Measurements from ENCODE around the gene BIK.
A peak's percentile ranks its signal among the peaks of the same experiment; 100 is the strongest.

BIK gene

DNA sequence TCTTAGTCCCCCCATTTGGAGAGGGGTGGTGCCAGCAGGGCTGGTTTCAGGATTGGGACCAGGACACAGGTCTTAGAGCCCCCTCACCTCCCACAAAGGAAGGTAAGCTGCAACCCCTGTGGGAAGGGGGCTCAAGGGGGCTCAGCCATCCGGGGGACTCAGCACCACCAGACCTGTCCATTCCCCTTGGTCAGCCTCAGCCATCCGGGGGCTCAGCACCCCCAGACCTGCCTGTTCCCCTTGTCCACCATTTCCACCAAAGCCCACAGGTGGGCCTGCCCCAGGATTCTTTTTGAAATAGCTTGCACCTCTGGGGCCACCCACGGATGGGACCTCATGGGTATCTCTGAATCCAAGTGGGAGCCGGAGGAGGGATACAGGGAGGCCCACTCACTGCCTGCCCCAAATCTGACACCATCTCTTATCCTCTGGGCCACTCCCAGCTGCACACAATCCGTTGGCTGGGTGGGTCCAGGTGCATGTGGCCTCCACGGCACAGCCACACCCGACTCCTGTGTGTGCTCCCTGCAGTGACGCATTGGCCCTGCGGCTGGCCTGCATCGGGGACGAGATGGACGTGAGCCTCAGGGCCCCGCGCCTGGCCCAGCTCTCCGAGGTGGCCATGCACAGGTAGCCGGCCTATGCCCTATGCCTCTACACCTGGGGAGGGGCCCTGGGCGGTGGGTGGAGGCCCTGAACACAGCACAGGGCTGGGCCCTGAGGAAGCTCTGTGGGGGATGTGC, 16.8 kb downstream of the BIK start:
- TF ChIP-seq, protein P1, sequence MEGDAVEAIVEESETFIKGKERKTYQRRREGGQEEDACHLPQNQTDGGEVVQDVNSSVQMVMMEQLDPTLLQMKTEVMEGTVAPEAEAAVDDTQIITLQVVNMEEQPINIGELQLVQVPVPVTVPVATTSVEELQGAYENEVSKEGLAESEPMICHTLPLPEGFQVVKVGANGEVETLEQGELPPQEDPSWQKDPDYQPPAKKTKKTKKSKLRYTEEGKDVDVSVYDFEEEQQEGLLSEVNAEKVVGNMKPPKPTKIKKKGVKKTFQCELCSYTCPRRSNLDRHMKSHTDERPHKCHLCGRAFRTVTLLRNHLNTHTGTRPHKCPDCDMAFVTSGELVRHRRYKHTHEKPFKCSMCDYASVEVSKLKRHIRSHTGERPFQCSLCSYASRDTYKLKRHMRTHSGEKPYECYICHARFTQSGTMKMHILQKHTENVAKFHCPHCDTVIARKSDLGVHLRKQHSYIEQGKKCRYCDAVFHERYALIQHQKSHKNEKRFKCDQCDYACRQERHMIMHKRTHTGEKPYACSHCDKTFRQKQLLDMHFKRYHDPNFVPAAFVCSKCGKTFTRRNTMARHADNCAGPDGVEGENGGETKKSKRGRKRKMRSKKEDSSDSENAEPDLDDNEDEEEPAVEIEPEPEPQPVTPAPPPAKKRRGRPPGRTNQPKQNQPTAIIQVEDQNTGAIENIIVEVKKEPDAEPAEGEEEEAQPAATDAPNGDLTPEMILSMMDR (IDR thresholded peaks at IDR 0.05), result no peak
- no peaks in the 10 kb centered on the region for H3K27me3 ChIP-seq
- intact Hi-C loops (cut with DNase I; ENCODE audit: low total_unique reads), result no loop called here
- DNase-seq, result no peak
- peaks cover 0 to 16% (median 11%) of the 10 kb centered on the region in 4 donors for H3K4me1 ChIP-seq
- peaks cover 0 to 13% (median 0%) of the 10 kb centered on the region in 3 donors for H3K36me3 ChIP-seq
- no peaks in the 10 kb centered on the region for H3K9me3 ChIP-seq
- no peak overlapping the region for H3K27ac ChIP-seq
- H3K4me3 ChIP-seq, result no peak overlapping the region

DNA sequence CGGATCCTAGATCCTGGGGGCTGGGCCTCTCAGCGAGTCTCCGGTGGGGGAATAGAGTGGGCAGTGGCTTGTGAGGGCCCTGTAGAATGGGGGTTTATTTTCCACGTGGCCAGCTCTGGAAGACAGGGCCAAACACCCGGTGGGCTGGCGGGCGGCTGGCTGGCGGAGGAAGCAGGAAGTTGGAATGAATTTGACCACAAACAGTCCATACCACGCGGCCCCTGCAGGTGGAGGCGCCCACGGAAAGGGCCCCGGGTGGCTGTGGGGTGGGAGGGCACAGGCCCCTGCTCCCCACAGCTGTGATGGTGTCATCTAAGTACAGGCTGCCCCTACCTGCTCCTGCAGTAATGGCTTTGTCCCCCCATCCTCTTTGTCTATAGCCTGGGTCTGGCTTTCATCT, 17.6 kb downstream of the BIK start:
- no peak overlapping the region for H3K4me3 ChIP-seq
- TF ChIP-seq, protein P1 (IDR thresholded peaks at IDR 0.05), result no peak
- intact Hi-C loops (cut with DNase I; ENCODE audit: low total_unique reads), result no loop called here
- H3K27ac ChIP-seq, result no peak overlapping the region
- H3K27me3 ChIP-seq, result no peaks in the 10 kb centered on the region
- no peak for DNase-seq
- H3K36me3 ChIP-seq, result peaks cover 0 to 21% (median 6%) of the 10 kb centered on the region in 3 donors
- H3K4me1 ChIP-seq, result peaks cover 0 to 18% (median 14%) of the 10 kb centered on the region in 4 donors
- H3K9me3 ChIP-seq, result no peaks in the 10 kb centered on the region

DNA sequence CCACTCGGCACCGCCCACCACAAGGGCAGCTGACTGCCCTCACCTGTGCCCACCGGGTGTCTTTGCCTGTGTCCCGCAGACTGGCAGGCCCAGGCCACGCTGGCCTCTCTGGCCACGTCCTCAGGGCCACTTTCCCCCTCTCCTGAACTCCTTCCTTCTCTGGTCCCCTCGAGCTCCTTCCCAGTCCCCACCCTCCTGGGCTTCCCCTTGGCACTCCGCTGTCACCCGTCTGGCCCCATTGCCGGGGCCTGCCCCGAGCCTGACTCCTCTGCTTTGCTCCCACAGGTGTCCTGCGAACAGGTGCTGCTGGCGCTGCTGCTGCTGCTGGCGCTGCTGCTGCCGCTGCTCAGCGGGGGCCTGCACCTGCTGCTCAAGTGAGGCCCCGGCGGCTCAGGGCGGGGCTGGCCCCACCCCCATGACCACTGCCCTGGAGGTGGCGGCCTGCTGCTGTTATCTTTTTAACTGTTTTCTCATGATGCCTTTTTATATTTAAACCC, 18.4 kb downstream of the BIK start:
- peaks cover 0 to 18% (median 14%) of the 10 kb centered on the region in 4 donors for H3K4me1 ChIP-seq
- DNase-seq, result no peak
- TF ChIP-seq, protein P1 (IDR thresholded peaks at IDR 0.05), result no peak
- H3K4me3 ChIP-seq, result no peak overlapping the region
- no peaks in the 10 kb centered on the region for H3K9me3 ChIP-seq
- no peaks in the 10 kb centered on the region for H3K27me3 ChIP-seq
- H3K36me3 ChIP-seq, result peaks cover 0 to 29% (median 9%) of the 10 kb centered on the region in 3 donors
- H3K27ac ChIP-seq, result no peak overlapping the region
- intact Hi-C loops (cut with DNase I; ENCODE audit: low total_unique reads), result no loop called here

DNA sequence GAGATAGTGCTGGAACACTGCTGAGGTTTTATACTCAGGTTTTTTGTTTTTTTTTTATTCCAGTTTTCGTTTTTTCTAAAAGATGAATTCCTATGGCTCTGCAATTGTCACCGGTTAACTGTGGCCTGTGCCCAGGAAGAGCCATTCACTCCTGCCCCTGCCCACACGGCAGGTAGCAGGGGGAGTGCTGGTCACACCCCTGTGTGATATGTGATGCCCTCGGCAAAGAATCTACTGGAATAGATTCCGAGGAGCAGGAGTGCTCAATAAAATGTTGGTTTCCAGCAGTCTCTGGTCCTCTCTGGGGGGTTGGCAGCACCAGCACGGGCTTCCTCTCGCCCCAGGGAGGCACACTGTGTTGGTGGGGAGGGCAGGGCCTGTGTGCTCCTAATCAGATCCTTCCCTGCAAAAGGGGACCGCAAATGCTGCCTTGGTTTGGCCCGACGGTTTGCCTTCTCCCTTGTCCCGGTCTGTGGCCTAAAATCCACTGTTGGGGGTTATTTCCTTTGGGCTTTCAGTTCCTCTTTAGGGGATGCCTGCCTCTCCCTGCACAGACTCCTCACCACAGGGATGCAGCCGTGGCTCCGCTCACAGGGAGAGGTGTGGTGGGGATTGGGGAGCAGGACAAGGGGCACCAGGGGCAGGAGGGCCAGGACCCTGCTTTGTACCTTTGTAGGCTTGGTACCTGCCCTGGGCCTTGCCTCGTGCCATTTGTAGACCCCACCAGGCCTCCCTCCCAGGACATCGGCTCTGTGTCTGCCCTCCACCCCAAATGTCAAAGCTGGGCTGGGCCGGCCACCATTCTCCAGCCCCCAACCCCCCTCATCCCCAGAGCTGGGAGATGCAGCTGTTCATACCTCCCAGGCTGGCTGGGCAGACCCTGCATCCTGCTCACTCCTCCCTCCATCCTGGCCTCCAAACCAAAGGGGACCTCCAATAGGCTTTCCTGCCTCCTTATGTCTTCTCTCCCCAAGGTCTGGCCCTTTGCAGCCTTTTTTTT, 19.2 kb downstream of the BIK start:
- H3K4me1 ChIP-seq, result peaks cover 0 to 18% (median 14%) of the 10 kb centered on the region in 4 donors
- no peaks in the 10 kb centered on the region for H3K9me3 ChIP-seq
- H3K4me3 ChIP-seq, result no peak overlapping the region
- H3K27ac ChIP-seq, result no peak overlapping the region
- H3K36me3 ChIP-seq, result peaks cover 0 to 37% (median 15%) of the 10 kb centered on the region in 3 donors
- no peak for DNase-seq
- H3K27me3 ChIP-seq, result no peaks in the 10 kb centered on the region
- intact Hi-C loops (cut with DNase I; ENCODE audit: low total_unique reads), result no loop called here
- TF ChIP-seq, protein P1 (IDR thresholded peaks at IDR 0.05), result no peak

DNA sequence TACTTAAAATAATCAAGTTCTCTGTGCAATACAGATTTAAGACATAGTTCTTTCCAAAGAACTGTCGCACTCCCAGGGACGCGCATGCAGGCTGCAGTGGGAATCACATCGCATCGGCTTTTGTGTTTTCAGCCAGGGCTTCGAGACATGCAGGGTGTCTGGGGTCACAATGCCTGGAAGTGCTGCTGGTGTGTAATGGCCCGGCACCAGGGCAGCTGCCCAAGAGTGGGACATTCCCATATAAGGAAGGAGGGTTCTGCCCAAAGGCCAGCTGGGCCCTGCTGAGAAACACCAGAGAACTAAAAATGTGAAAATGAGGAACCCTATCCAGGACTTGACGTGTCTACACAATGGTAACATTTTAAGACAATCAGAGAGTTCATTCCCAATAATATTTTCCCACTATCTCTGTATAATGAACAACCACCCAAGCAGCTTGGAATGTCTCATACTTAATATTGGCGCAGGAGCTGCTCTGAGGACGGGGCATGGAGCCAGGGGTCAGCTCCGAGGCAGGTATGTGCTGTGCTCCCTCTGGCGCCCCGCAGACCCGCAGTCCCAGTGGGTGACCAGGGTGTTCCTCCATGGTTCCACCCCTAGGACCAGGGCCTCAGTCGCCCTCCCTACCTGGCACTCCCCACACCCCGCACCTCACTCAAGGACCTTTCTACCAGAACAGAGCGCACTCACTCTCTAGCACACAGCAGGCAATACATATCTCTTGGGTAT, 21.4 kb downstream of the BIK start:
- intact Hi-C loops (cut with DNase I; ENCODE audit: low total_unique reads), result no loop called here
- peaks cover 2 to 59% (median 31%) of the 10 kb centered on the region in 3 donors for H3K36me3 ChIP-seq

More for the DNA sequence above, 21.4 kb downstream of the BIK start:
- Histone ChIP-seq H3K4me1 (peaks cover 0 to 18% (median 14%) of the 10 kb centered on the region in 4 donors), H3K9me3 (no peaks in the 10 kb centered on the region), H3K27ac (peak overlapping the region; percentile 46 to 79), H3K4me3 (no peak overlapping the region), H3K27me3 (no peaks in the 10 kb centered on the region)
- DNase-seq, result peak; percentile 57 to 83
- TF ChIP-seq, protein P1 (IDR thresholded peaks at IDR 0.05), result no peak
